Forelimb muscle (tissue), 1 donor: ENCODE measurements around the gene P2RY11. TPM values are rescaled to one million over a fixed set of nuclear protein-coding genes. Genes with fewer than 3 reads are reported as not detected.

ENCODE experiments used
- DNase-seq: peaks from one replicate; pipeline ENCODE4 v3.0.0-alpha.2; 2013; ENCODE audit warnings: low read depth
- polyA plus RNA-seq: library from polyadenylated mRNA; unstranded; fragments of 120-200 nt; gene quantifications from one replicate; pipeline ENCODE4 v1.2.1, GENCODE V29; 2013; ENCODE audit not compliant: insufficient read length

Gene P2RY11
- polyA plus RNA-seq, 1 donor, result 13.6 TPM

- no peak for DNase-seq
Measured at GRCh38 chr19:10113964-10114650, 2.6 kb downstream of the P2RY11 start.

GRCh38 chr19:10114651-10115391 lies 3.3 kb downstream of the P2RY11 start:
- no peak for DNase-seq

- no peak for DNase-seq
Measured at GRCh38 chr19:10115392-10116084, 4.0 kb downstream of the P2RY11 start.

- DNase-seq, result no peak
Measured at GRCh38 chr19:10116085-10116865, 4.8 kb downstream of the P2RY11 start.

- DNase-seq, result no peak
Measured at GRCh38 chr19:10116866-10117616, 5.5 kb downstream of the P2RY11 start.

- DNase-seq, result no peak
Measured at GRCh38 chr19:10118960-10119359, 7.5 kb downstream of the P2RY11 start.

- no peak for DNase-seq
Measured at GRCh38 chr19:10120538-10121189, 9.2 kb downstream of the P2RY11 start.

- DNase-seq, result peak; percentile 52
Measured at GRCh38 chr19:10122045-10122444, 10.6 kb downstream of the P2RY11 start.

GRCh38 chr19:10124429-10124828 lies 12.9 kb downstream of the P2RY11 start:
- no peak for DNase-seq

- DNase-seq, result no peak
Measured at GRCh38 chr19:10126213-10126639, 14.7 kb downstream of the P2RY11 start.

- no peak for DNase-seq
Measured at GRCh38 chr19:10132905-10133304, 21.4 kb downstream of the P2RY11 start.

GRCh38 chr19:10133596-10133995 lies 22.1 kb downstream of the P2RY11 start:
- no peak for DNase-seq

- DNase-seq, result no peak
Measured at GRCh38 chr19:10134040-10134439, 22.5 kb downstream of the P2RY11 start.

GRCh38 chr19:10135551-10136334 lies 24.2 kb downstream of the P2RY11 start:
- no peak for DNase-seq

GRCh38 chr19:10136936-10137335 lies 25.4 kb downstream of the P2RY11 start:
- no peak for DNase-seq

GRCh38 chr19:10137751-10138682 lies 26.5 kb downstream of the P2RY11 start:
- no peak for DNase-seq

GRCh38 chr19:10138879-10139795 lies 27.6 kb downstream of the P2RY11 start:
- no peak for DNase-seq

- DNase-seq, result no peak
Measured at GRCh38 chr19:10139952-10140351, 28.5 kb downstream of the P2RY11 start.
